Naive thymus-derived CD4-positive, alpha-beta T cell (primary cell): Measurements from ENCODE around the gene FH. TPM values are rescaled to one million over a fixed set of nuclear protein-coding genes. Genes with fewer than 3 reads are reported as not detected.

Experiments used
- ATAC-seq: fragments of 150-1000 bp; cut with Tn5 transposase; 2 replicates; pipeline ENCODE4 v1.10.0; 2021; ENCODE audit warnings: mild to moderate bottlenecking, moderate library complexity
- CTCF ChIA-PET: fragments of 350-600 bp; sonication (Branson Sonifier 250); formaldehyde crosslinking; loops from one replicate; lab custom pipeline; 2021; ENCODE audit warnings: antibody characterized with exemption; lab: Charles Lee
- POLR2A ChIA-PET: fragments of 350-600 bp; sonication (Branson Sonifier 250); formaldehyde crosslinking; loops from one replicate; lab custom pipeline; 2021; ENCODE audit warnings: antibody characterized with exemption, inconsistent platforms; lab: Charles Lee
- DNase-seq, 9 donors: peaks; one replicate each; pipeline versions ENCODE4 v3.0.0 to v3.0.0-alpha.2; 2020 to 2022; ENCODE audit warnings: mixed read lengths in 1 of 9
- H3K27ac ChIP-seq: one replicate; pipeline ENCODE4 v1.7.0; 2013; ENCODE audit warnings: mild to moderate bottlenecking, low read depth, low read length, moderate library complexity
- H3K27me3 ChIP-seq, 2 donors: one replicate each; pipeline ENCODE4 v1.7.0; 2013; ENCODE audit warnings: low read length in 2 of 2, mild to moderate bottlenecking in 2 of 2, moderate library complexity in 2 of 2; ENCODE audit not compliant: control insufficient read depth in 2 of 2, insufficient read depth in 2 of 2
- H3K36me3 ChIP-seq, 3 experiments: 1 replicate in 2 of 3; 2 replicates in 1 of 3; pipeline ENCODE4 v1.7.0; 2013; ENCODE audit warnings: low read length in 3 of 3, mild to moderate bottlenecking in 3 of 3, moderate library complexity in 1 of 3; ENCODE audit not compliant: insufficient read depth in 3 of 3, control insufficient read depth in 2 of 3
- H3K4me1 ChIP-seq, 2 donors: one replicate each; pipeline ENCODE4 v1.7.0; 2013; ENCODE audit warnings: low read length in 2 of 2, mild to moderate bottlenecking in 2 of 2, moderate library complexity in 1 of 2; ENCODE audit not compliant: control insufficient read depth in 2 of 2, insufficient read depth in 2 of 2
- H3K4me3 ChIP-seq: 2 replicates; pipeline ENCODE4 v1.7.0; 2013; ENCODE audit warnings: mild to moderate bottlenecking, low read length
- H3K9me3 ChIP-seq, 3 experiments: 1 replicate in 2 of 3; 2 replicates in 1 of 3; pipeline ENCODE4 v1.7.0; 2013; ENCODE audit warnings: low read length in 3 of 3; ENCODE audit not compliant: control insufficient read depth in 2 of 3
- H3K27ac Mint-ChIP-seq, 9 donors: one replicate each; pipeline ENCODE4 v1.8.0; 2020 to 2022; ENCODE audit warnings: mixed read lengths in 9 of 9, mild to moderate bottlenecking in 8 of 9, moderate library complexity in 5 of 9, inconsistent platforms in 2 of 9
- H3K27me3 Mint-ChIP-seq, 5 donors: one replicate each; pipeline ENCODE4 v1.8.0; 2021 to 2022; ENCODE audit warnings: mixed read lengths in 5 of 5, mild to moderate bottlenecking in 1 of 5
- H3K36me3 Mint-ChIP-seq, 5 donors: one replicate each; pipeline ENCODE4 v1.8.0; 2020 to 2022; ENCODE audit warnings: mixed read lengths in 5 of 5, mild to moderate bottlenecking in 3 of 5, inconsistent platforms in 1 of 5
- H3K4me1 Mint-ChIP-seq, 7 donors: one replicate each; pipeline ENCODE4 v1.8.0; 2020 to 2022; ENCODE audit warnings: mixed read lengths in 7 of 7, mild to moderate bottlenecking in 3 of 7, inconsistent platforms in 1 of 7
- H3K4me3 Mint-ChIP-seq, 10 donors: one replicate each; pipeline ENCODE4 v1.8.0; 2020 to 2022; ENCODE audit warnings: mild to moderate bottlenecking in 10 of 10, mixed read lengths in 10 of 10, moderate library complexity in 6 of 10, inconsistent platforms in 2 of 10
- H3K9me3 Mint-ChIP-seq, 11 donors: one replicate each; pipeline ENCODE4 v1.8.0; 2020 to 2022; ENCODE audit warnings: mixed read lengths in 11 of 11, mild to moderate bottlenecking in 4 of 11, inconsistent platforms in 1 of 11, moderate library complexity in 1 of 11
- intact Hi-C, 2 donors: fragments of 100-400 bp; cut with micrococcal nuclease; formaldehyde crosslinking; loops; one replicate each; pipeline ENCODE4 v1.15.1; 2023
- polyA plus RNA-seq, 2 donors: library from polyadenylated mRNA; unstranded; fragments of 300-500 nt; fragmentation: Illumina TruSeq; gene quantifications; one replicate each; pipeline ENCODE4 v1.2.3, GENCODE V29; 2021
- total RNA-seq, 6 experiments: library from RNA in 5 of 6; stranded (reverse) in 5 of 6; gene quantifications; 1 replicate in 5 of 6; 2 replicates in 1 of 6; pipeline ENCODE4 v1.2.3 and lab custom pipeline; 2021 to 2026

FH gene
- total and polyA plus RNA-seq, 7 experiments from 2014 or later, result 17.3 to 57.9 (median 25.8) TPM

DNA sequence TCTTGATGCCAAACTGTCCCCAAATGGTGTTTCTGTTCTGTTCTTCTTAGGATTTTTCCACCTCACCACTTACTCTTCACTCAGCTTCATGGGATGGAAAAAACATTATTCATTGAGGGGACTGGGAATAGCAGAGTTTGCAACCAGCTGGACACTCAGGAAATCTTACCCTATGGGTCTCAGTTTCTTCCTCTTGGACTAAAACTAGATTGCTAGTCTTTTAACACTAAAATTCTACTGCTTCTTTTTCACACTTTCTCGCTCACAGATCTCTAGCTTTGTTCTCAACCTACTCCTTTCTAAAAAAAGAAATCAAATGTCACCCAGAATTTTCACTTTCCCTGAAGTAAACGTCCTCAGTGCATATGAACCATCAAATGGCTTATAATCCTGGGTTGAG is 17.4 kb upstream of the FH start:
- Histone ChIP-seq H3K4me1 (peaks cover 3 to 4% of the 10 kb centered on the region in 2 donors), H3K36me3 (no peaks in the 10 kb centered on the region), H3K4me3 (no peak overlapping the region), H3K27me3 (no peaks in the 10 kb centered on the region), H3K27ac (no peak overlapping the region), H3K9me3 (no peaks in the 10 kb centered on the region)
- intact Hi-C loops, result loop anchor here in 1 of 2 donors (10.0 kb wide), 1 partner anchor 218 kb away; no protein-coding TSS in a partner anchor
- Mint-ChIP-seq H3K4me3 (no peak overlapping the region), H3K27me3 (peaks cover 0 to 32% (median 2%) of the 10 kb centered on the region in 5 donors), H3K4me1 (peaks cover 0 to 11% (median 2%) of the 10 kb centered on the region in 7 donors), H3K9me3 (peaks cover 0 to 1% (median 0%) of the 10 kb centered on the region in 11 donors), H3K27ac (no peak overlapping the region), H3K36me3 (no peaks in the 10 kb centered on the region)
- ChIA-PET POLR2A (interaction anchor here (0.7 kb wide), 1 partner anchor 15 kb away, joined by 3 read pairs; no protein-coding TSS in a partner anchor), CTCF (interaction anchor here (2.0 kb wide), 1 partner anchor 73 kb away, joined by 7 read pairs; no protein-coding TSS in a partner anchor)
- no peak for DNase-seq
- no peak for ATAC-seq

DNA sequence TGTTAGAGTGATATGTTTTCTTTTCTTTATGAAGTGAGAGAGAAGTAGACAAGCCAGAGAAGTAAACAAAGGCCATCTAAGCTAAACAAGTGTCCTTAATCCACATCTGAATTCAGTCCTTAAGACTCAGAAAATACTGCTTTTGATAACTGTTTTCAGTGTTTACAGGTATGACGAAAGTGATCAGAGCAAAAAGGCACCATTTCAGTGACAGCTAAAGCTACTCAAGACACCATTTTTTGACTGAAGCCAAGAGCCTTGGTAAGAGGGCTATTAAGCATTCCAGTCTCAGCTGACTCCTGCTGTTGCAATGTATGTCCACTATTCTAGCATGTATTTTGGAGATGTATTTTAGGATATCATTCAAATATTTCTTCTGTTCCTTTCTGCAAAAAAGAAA is 16.7 kb upstream of the FH start:
- Mint-ChIP-seq H3K27ac (no peak overlapping the region), H3K27me3 (peaks cover 0 to 30% (median 2%) of the 10 kb centered on the region in 5 donors), H3K36me3 (no peaks in the 10 kb centered on the region), H3K4me1 (peaks cover 5 to 16% (median 9%) of the 10 kb centered on the region in 7 donors), H3K4me3 (no peak overlapping the region), H3K9me3 (peaks cover 0 to 1% (median 0%) of the 10 kb centered on the region in 11 donors)
- ChIA-PET POLR2A (no interaction called here), CTCF (interaction anchor here (1.3 to 2.0 kb wide), 2 partner anchors 9 to 74 kb away, joined by 5 to 7 read pairs; no protein-coding TSS in a partner anchor)
- H3K27ac ChIP-seq, result no peak overlapping the region
- DNase-seq (no peak), ATAC-seq (no peak)
- H3K36me3 ChIP-seq, result no peaks in the 10 kb centered on the region
- intact Hi-C loops, result loop anchor here in 1 of 2 donors (10.0 kb wide), 1 partner anchor 218 kb away; no protein-coding TSS in a partner anchor
- H3K4me1 ChIP-seq, result peaks cover 4 to 6% of the 10 kb centered on the region in 2 donors
- no peaks in the 10 kb centered on the region for H3K27me3 ChIP-seq
- H3K4me3 ChIP-seq, result no peak overlapping the region
- H3K9me3 ChIP-seq, result no peaks in the 10 kb centered on the region

DNA sequence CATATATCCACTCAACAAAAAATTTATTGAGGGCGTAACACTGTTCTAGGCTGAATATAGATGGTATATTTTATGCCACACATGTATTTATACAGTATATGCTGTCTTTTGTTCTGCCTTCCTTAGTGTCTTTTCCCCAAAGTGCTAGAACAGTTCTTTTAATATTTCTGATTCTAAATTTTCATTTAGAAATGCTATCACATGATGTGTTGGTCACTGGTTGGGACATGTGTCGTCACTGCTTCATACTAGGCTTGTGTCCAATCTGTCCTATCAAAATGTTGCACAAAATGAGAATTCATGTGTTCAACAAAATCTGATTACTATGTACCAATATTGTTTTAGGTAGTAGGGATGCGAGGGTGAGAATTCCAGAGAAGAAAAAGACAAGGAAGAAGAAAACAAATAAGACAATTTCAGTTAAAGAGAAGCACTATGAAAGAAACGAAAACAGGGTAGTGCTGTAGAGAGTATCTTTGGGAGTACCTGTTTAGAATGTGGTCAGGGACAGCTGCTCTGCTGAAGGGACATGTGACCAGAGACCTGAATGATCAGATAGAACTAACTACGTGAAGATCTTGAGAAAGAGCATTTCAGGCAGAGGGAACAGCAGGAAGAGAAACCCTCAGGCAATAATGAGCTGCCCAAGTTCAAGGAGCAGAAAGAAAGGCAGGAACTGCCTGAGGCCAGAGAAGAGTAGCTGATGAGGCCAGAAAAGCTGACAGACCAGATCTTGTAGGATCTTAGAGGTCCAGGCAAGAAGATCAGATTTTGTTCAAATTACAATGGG is 14.0 kb upstream of the FH start:
- Histone ChIP-seq H3K4me1 (peaks cover 4 to 6% of the 10 kb centered on the region in 2 donors), H3K4me3 (no peak overlapping the region)
- CTCF ChIA-PET, result interaction anchor here (1.1 to 1.3 kb wide), 2 partner anchors 18 to 94 kb away, joined by 4 to 5 read pairs; no protein-coding TSS in a partner anchor

DNA sequence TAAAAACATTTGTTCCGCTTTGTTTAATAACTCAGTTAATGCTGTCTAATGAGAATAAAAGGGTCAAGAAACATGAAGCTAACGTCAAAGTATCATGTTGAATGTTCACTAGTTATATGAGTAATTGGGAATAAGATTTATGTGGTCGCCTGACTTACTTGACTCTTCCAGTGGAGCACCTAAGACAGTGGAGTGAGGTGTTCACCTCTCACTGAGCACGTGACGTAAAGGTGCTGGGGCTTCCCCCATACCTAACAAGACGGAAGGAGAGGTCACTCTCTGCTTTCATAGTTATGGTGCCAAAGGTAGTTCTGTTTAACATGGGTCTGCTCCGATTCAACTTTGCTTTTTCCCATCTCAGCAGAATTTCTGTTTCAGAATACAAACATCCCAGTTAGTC is 13.3 kb upstream of the FH start:
- DNase-seq, result no peak
- Histone ChIP-seq H3K4me3 (no peak overlapping the region), H3K27ac (no peak overlapping the region), H3K9me3 (no peaks in the 10 kb centered on the region), H3K36me3 (no peaks in the 10 kb centered on the region), H3K4me1 (peaks cover 4 to 6% of the 10 kb centered on the region in 2 donors), H3K27me3 (no peaks in the 10 kb centered on the region)
- no peaks in the 10 kb centered on the region for H3K36me3 Mint-ChIP-seq
- ChIA-PET POLR2A (interaction anchor here (0.8 to 1.1 kb wide), 2 partner anchors 13 to 19 kb away, joined by 3 to 5 read pairs; partner anchors contain the start of gene FH), CTCF (interaction anchor here (0.7 to 1.4 kb wide), 3 partner anchors 19 to 93 kb away, joined by 3 to 5 read pairs (median 4); no protein-coding TSS in a partner anchor)
- intact Hi-C loops, result loop anchor here (1.0 to 10.0 kb wide), 3 partner anchors 18 to 222 kb away; no protein-coding TSS in a partner anchor
- no peak for ATAC-seq
- peaks cover 0 to 1% (median 0%) of the 10 kb centered on the region in 11 donors for H3K9me3 Mint-ChIP-seq
- peaks cover 0 to 32% (median 0%) of the 10 kb centered on the region in 5 donors for H3K27me3 Mint-ChIP-seq
- no peak overlapping the region for H3K27ac Mint-ChIP-seq
- peaks cover 8 to 16% (median 13%) of the 10 kb centered on the region in 7 donors for H3K4me1 Mint-ChIP-seq
- peak overlapping the region in 1 of 10 donors; percentile 29 for H3K4me3 Mint-ChIP-seq

More for the DNA sequence above, 14.0 kb upstream of the FH start:
- Mint-ChIP-seq H3K27ac (no peak overlapping the region), H3K27me3 (peaks cover 0 to 30% (median 0%) of the 10 kb centered on the region in 5 donors), H3K4me3 (no peak overlapping the region), H3K9me3 (peaks cover 0 to 1% (median 0%) of the 10 kb centered on the region in 11 donors), H3K4me1 (peaks cover 8 to 16% (median 13%) of the 10 kb centered on the region in 7 donors), H3K36me3 (no peaks in the 10 kb centered on the region)
- ATAC-seq (peak; percentile 11), DNase-seq (no peak)
- no peaks in the 10 kb centered on the region for H3K9me3 ChIP-seq
- POLR2A ChIA-PET, result interaction anchor here (1.5 kb wide), 2 partner anchors 11 to 15 kb away, joined by 5 read pairs; no protein-coding TSS in a partner anchor
- H3K36me3 ChIP-seq, result no peaks in the 10 kb centered on the region
- intact Hi-C loops, result loop anchor here (5.0 to 10.0 kb wide), 2 partner anchors 79 to 221 kb away; no protein-coding TSS in a partner anchor
- no peaks in the 10 kb centered on the region for H3K27me3 ChIP-seq
- H3K27ac ChIP-seq, result no peak overlapping the region

- H3K9me3 Mint-ChIP-seq, result no peaks in the 10 kb centered on the region
- CTCF ChIA-PET, result interaction anchor here (0.7 to 1.4 kb wide), 3 partner anchors 20 to 94 kb away, joined by 3 to 5 read pairs (median 4); no protein-coding TSS in a partner anchor
- peak in 1 of 9 donors; percentile 8 for DNase-seq
- no peaks in the 10 kb centered on the region for H3K27me3 ChIP-seq
- peak within 1 kb of the TSS; percentile 71 for H3K4me3 ChIP-seq
- peaks cover 0 to 34% (median 0%) of the 10 kb centered on the region in 5 donors for H3K27me3 Mint-ChIP-seq
- peaks cover 8 to 16% (median 13%) of the 10 kb centered on the region in 7 donors for H3K4me1 Mint-ChIP-seq
- no peaks in the 10 kb centered on the region for H3K36me3 ChIP-seq
- intact Hi-C loops, result loop anchor here (1.0 to 10.0 kb wide), 3 partner anchors 19 to 223 kb away; no protein-coding TSS in a partner anchor
- peak within 1 kb of the TSS; percentile 54 for H3K27ac ChIP-seq
- H3K4me3 Mint-ChIP-seq, result peak within 1 kb of the TSS; percentile 86 to 99 (median 92)
- H3K4me1 ChIP-seq, result peaks cover 4 to 6% of the 10 kb centered on the region in 2 donors
- POLR2A ChIA-PET, result interaction anchor here (0.8 to 1.1 kb wide), 2 partner anchors 13 to 20 kb away, joined by 3 to 5 read pairs; partner anchors contain the start of gene FH
- H3K27ac Mint-ChIP-seq, result peak within 1 kb of the TSS; percentile 49 to 93 (median 83)
- peak; percentile 27 for ATAC-seq
- no peaks in the 10 kb centered on the region for H3K36me3 Mint-ChIP-seq
- no peaks in the 10 kb centered on the region for H3K9me3 ChIP-seq
These were observed 12.6 kb upstream of the FH start, which contains the start of gene KMO for GRCh38 chr1:241532162-241532531. Gene KMO (plus strand): TSS chr1:241532378. CDS start chr1:241532445, 67 bp downstream.
